ENCODE measurements around the gene HORMAD2. TPM values are rescaled to one million over a fixed set of nuclear protein-coding genes. Genes with fewer than 3 reads are reported as not detected.

Gene HORMAD2
- total RNA-seq, 1 donor from 2014 or later, result not detected

- no peak for DNase-seq
- no peak overlapping the region for H3K27ac Mint-ChIP-seq (ENCODE audit: unreplicated experiment)
- no peaks in the 10 kb centered on the region for H3K36me3 Mint-ChIP-seq (ENCODE audit: unreplicated experiment)
- no peak for TF ChIP-seq CTCF (IDR thresholded peaks at IDR 0.05; ENCODE audit: partially characterized antibody, unreplicated experiment)
- H3K27me3 Mint-ChIP-seq (ENCODE audit: unreplicated experiment), result no peaks in the 10 kb centered on the region
- no peak overlapping the region for H3K4me3 Mint-ChIP-seq (ENCODE audit: unreplicated experiment)
- no peaks in the 10 kb centered on the region for H3K4me1 Mint-ChIP-seq (ENCODE audit: low read depth, unreplicated experiment)
- H3K9me3 Mint-ChIP-seq (ENCODE audit: unreplicated experiment), result no peaks in the 10 kb centered on the region
These were observed 34.1 kb downstream of the HORMAD2 start for GRCh38 chr22:30114361-30114760.

GRCh38 chr22:30115705-30116104, 35.4 kb downstream of the HORMAD2 start:
- H3K4me1 Mint-ChIP-seq (ENCODE audit: low read depth, unreplicated experiment), result no peaks in the 10 kb centered on the region
- H3K27ac Mint-ChIP-seq (ENCODE audit: unreplicated experiment), result no peak overlapping the region
- no peak for DNase-seq
- H3K36me3 Mint-ChIP-seq (ENCODE audit: unreplicated experiment), result no peaks in the 10 kb centered on the region
- no peak overlapping the region for H3K4me3 Mint-ChIP-seq (ENCODE audit: unreplicated experiment)
- no peaks in the 10 kb centered on the region for H3K9me3 Mint-ChIP-seq (ENCODE audit: unreplicated experiment)
- H3K27me3 Mint-ChIP-seq (ENCODE audit: unreplicated experiment), result no peaks in the 10 kb centered on the region
- TF ChIP-seq CTCF (IDR thresholded peaks at IDR 0.05; ENCODE audit: partially characterized antibody, unreplicated experiment), result no peak

GRCh38 chr22:30116362-30117117, 36.3 kb downstream of the HORMAD2 start:
- H3K4me1 Mint-ChIP-seq (ENCODE audit: low read depth, unreplicated experiment), result no peaks in the 10 kb centered on the region
- no peak for TF ChIP-seq CTCF (IDR thresholded peaks at IDR 0.05; ENCODE audit: partially characterized antibody, unreplicated experiment)
- no peak overlapping the region for H3K4me3 Mint-ChIP-seq (ENCODE audit: unreplicated experiment)

GRCh38 chr22:30117256-30117655, 37.0 kb downstream of the HORMAD2 start:
- H3K9me3 Mint-ChIP-seq (ENCODE audit: unreplicated experiment), result no peaks in the 10 kb centered on the region
- no peaks in the 10 kb centered on the region for H3K4me1 Mint-ChIP-seq (ENCODE audit: low read depth, unreplicated experiment)
- no peak for TF ChIP-seq CTCF (IDR thresholded peaks at IDR 0.05; ENCODE audit: partially characterized antibody, unreplicated experiment)
- DNase-seq, result no peak
- no peaks in the 10 kb centered on the region for H3K27me3 Mint-ChIP-seq (ENCODE audit: unreplicated experiment)
- no peak overlapping the region for H3K4me3 Mint-ChIP-seq (ENCODE audit: unreplicated experiment)
- no peak overlapping the region for H3K27ac Mint-ChIP-seq (ENCODE audit: unreplicated experiment)
- no peaks in the 10 kb centered on the region for H3K36me3 Mint-ChIP-seq (ENCODE audit: unreplicated experiment)

More at GRCh38 chr22:30116362-30117117, 36.3 kb downstream of the HORMAD2 start:
- Mint-ChIP-seq H3K27ac (ENCODE audit: unreplicated experiment) (no peak overlapping the region), H3K9me3 (ENCODE audit: unreplicated experiment) (no peaks in the 10 kb centered on the region), H3K27me3 (ENCODE audit: unreplicated experiment) (no peaks in the 10 kb centered on the region), H3K36me3 (ENCODE audit: unreplicated experiment) (no peaks in the 10 kb centered on the region)
- no peak for DNase-seq

GRCh38 chr22:30118291-30118690, 38.0 kb downstream of the HORMAD2 start:
- Mint-ChIP-seq H3K27me3 (ENCODE audit: unreplicated experiment) (no peaks in the 10 kb centered on the region), H3K4me1 (ENCODE audit: low read depth, unreplicated experiment) (no peaks in the 10 kb centered on the region), H3K9me3 (ENCODE audit: unreplicated experiment) (no peaks in the 10 kb centered on the region), H3K27ac (ENCODE audit: unreplicated experiment) (no peak overlapping the region), H3K4me3 (ENCODE audit: unreplicated experiment) (no peak overlapping the region), H3K36me3 (ENCODE audit: unreplicated experiment) (no peaks in the 10 kb centered on the region)
- TF ChIP-seq CTCF (IDR thresholded peaks at IDR 0.05; ENCODE audit: partially characterized antibody, unreplicated experiment), result no peak
- DNase-seq, result no peak

Measured in glutamatergic neuron (in vitro differentiated cells).